ENCODE results near the gene MPP1. TPM values are rescaled to one million over a fixed set of nuclear protein-coding genes. Genes with fewer than 3 reads are reported as not detected.

Gene MPP1
- total RNA-seq, 1 donor from 2014 or later, result 45.3 TPM

- Histone ChIP-seq H3K4me3 (no peak overlapping the region), H3K27me3 (no peaks in the 10 kb centered on the region), H3K4me1 (peaks cover 17% of the 10 kb centered on the region), H3K9me3 (no peaks in the 10 kb centered on the region), H3K36me3 (no peaks in the 10 kb centered on the region), H3K27ac (no peak overlapping the region)
- no peak for DNase-seq
- no peak for TF ChIP-seq CTCF (IDR thresholded peaks at IDR 0.05)
- ATAC-seq, result no peak
- intact Hi-C loops (cut with DNase I), result no loop called here
Observed at GRCh38 chrX:154797006-154797405, 8.3 kb downstream of the MPP1 start.

- H3K4me1 ChIP-seq, result peaks cover 12% of the 10 kb centered on the region
- H3K27ac ChIP-seq, result no peak overlapping the region
- TF ChIP-seq CTCF (IDR thresholded peaks at IDR 0.05), result no peak
- H3K4me3 ChIP-seq, result no peak overlapping the region
- no peaks in the 10 kb centered on the region for H3K36me3 ChIP-seq
- intact Hi-C loops (cut with DNase I), result no loop called here
- ATAC-seq (no peak), DNase-seq (no peak)
- no peaks in the 10 kb centered on the region for H3K27me3 ChIP-seq
- H3K9me3 ChIP-seq, result no peaks in the 10 kb centered on the region
Observed at GRCh38 chrX:154795016-154795415, 10.3 kb downstream of the MPP1 start.

GRCh38 chrX:154793084-154793795 is 12.0 kb downstream of the MPP1 start:
- intact Hi-C loops (cut with DNase I), result no loop called here
- no peak overlapping the region for H3K4me3 ChIP-seq
- no peak for TF ChIP-seq CTCF (IDR thresholded peaks at IDR 0.05)
- H3K27ac ChIP-seq, result no peak overlapping the region
- H3K27me3 ChIP-seq, result no peaks in the 10 kb centered on the region
- H3K9me3 ChIP-seq, result no peaks in the 10 kb centered on the region
- no peak for DNase-seq
- no peaks in the 10 kb centered on the region for H3K4me1 ChIP-seq
- no peaks in the 10 kb centered on the region for H3K36me3 ChIP-seq
- no peak for ATAC-seq

GRCh38 chrX:154791939-154792338 is 13.3 kb downstream of the MPP1 start:
- no peaks in the 10 kb centered on the region for H3K9me3 ChIP-seq
- H3K27ac ChIP-seq, result no peak overlapping the region
- H3K4me1 ChIP-seq, result no peaks in the 10 kb centered on the region
- ATAC-seq (no peak), DNase-seq (no peak)
- intact Hi-C loops (cut with DNase I), result no loop called here
- TF ChIP-seq CTCF (IDR thresholded peaks at IDR 0.05), result no peak
- no peak overlapping the region for H3K4me3 ChIP-seq
- no peaks in the 10 kb centered on the region for H3K27me3 ChIP-seq
- no peaks in the 10 kb centered on the region for H3K36me3 ChIP-seq

GRCh38 chrX:154791467-154791866 is 13.8 kb downstream of the MPP1 start:
- no peak for TF ChIP-seq CTCF (IDR thresholded peaks at IDR 0.05)
- no peaks in the 10 kb centered on the region for H3K36me3 ChIP-seq
- DNase-seq (no peak), ATAC-seq (no peak)
- H3K9me3 ChIP-seq, result no peaks in the 10 kb centered on the region
- no peak overlapping the region for H3K4me3 ChIP-seq
- intact Hi-C loops (cut with DNase I), result no loop called here
- no peak overlapping the region for H3K27ac ChIP-seq
- no peaks in the 10 kb centered on the region for H3K4me1 ChIP-seq
- H3K27me3 ChIP-seq, result no peaks in the 10 kb centered on the region

GRCh38 chrX:154785716-154786115 is 19.6 kb downstream of the MPP1 start:
- ATAC-seq (no peak), DNase-seq (no peak)
- Histone ChIP-seq H3K4me1 (no peaks in the 10 kb centered on the region), H3K9me3 (no peaks in the 10 kb centered on the region), H3K27ac (no peak overlapping the region), H3K27me3 (no peaks in the 10 kb centered on the region), H3K4me3 (no peak overlapping the region), H3K36me3 (no peaks in the 10 kb centered on the region)
- no peak for TF ChIP-seq CTCF (IDR thresholded peaks at IDR 0.05)
- intact Hi-C loops (cut with DNase I), result no loop called here
